Lung microvascular endothelial cell (primary cell): ENCODE measurements around the gene EPHA2. TPM values are rescaled to one million over a fixed set of nuclear protein-coding genes. Genes with fewer than 3 reads are reported as not detected.

ENCODE experiments used
- DNase-seq, 2 donors: peaks; one replicate each; pipeline versions ENCODE4 v3.0.0 to v3.0.0-alpha.2; 2010; ENCODE audit warnings: low read depth in 2 of 2
- total RNA-seq: library from RNA; depleted of rRNA; stranded (reverse); fragments of >200 nt; gene quantifications from 2 replicates; pipeline ENCODE4 v1.2.1, GENCODE V29; 2014

EPHA2 gene
- total RNA-seq, 1 donor from 2014 or later: 122 TPM

DNA sequence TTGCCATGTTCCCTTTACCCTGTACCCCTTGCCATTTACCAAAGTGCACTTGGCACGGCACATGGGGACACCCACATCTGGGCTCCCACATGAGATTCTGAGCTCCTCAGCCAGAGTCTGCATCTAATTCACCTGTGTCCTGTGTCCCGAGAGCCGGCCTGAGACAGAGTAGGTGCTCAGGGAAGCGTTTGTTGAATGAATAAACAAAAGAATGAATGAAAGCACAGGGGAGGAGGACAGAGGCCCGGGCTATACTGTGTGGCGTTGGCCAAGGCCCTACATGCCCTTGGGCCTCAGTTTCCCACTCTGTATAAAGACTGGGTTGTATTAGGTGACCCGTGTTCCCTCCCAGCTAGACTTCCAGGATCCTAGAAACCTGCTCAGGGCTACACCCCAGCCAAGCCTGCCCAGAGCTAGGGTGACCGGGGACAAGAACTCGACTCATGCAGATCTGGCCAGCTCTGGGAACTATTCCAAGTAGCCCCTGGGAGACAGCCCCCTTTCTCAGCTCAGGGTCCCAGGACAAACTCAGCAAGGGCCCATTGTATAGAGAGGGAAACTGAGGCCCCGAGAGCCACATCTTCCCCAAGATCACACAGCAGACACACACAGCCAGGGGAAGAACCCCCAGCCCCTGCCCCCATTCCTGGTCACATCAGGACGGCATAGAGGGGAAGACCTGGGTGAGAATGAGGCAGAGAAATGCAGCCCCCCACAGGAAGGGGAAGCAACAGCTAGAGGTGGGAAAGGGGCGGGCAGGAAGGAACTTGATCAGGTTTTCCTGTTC is 6.0 kb downstream of the EPHA2 start:
- DNase-seq: no peak

DNA sequence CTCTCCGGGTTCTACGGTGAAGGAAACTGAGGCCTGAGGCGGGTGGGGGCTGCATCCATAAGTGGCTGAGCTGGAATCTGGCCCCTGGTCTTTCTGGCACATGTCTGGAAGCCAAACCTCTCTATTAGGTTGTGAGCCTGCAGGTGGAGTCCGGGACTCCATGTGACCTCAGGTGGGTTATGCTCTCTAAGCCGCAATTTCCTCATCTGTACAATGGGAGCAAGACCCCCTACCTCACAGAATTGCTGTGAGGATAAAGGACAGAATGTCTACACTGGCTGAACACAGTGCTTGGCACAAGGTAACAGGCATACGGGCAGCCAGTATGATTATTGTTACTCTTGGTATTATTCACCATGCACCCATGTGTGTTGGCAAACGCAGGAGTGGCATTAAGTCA is 6.7 kb downstream of the EPHA2 start:
- no peak for DNase-seq

GRCh38 chr1:16148329-16149092 is 7.4 kb downstream of the EPHA2 start:
- DNase-seq: no peak

DNA sequence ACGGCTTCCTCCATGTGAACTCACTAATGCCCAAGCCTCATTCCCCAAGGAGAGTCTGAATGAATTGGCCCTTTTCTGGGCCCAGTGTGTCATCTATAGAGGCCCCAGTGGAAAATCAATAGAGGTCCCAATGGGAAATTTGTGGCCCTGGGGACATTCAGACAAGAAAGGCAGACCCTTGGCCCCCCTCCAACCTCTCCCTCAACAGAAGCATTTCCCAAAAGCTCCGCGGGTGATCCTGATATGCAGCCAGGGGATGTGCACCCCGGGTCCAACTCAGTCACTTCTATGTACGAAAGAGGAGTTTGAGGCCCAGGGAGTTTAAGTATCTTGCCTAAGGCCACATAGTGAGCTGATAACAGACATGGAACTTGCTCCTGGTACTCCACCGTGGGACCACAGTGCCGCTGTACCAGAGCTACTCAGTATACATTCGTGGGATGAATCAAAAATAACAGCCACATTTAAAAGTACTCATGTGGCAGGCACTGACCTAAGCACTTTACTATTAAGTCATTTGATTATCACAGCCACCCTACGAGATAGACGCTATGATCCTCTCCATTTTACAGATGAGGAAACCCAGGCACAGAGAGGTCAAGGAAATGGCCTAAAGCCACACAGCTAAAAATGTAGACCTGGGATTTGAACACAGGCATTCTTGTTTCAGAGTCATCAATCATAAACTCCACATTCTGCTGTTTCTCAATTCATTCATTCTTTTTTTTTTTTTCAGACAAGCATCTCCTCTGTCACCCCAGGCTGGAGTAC is 8.5 kb downstream of the EPHA2 start:
- DNase-seq: no peak

- peak; percentile 93 to 96 for DNase-seq
Measured at GRCh38 chr1:16146279-16147155, 9.4 kb downstream of the EPHA2 start.

DNA sequence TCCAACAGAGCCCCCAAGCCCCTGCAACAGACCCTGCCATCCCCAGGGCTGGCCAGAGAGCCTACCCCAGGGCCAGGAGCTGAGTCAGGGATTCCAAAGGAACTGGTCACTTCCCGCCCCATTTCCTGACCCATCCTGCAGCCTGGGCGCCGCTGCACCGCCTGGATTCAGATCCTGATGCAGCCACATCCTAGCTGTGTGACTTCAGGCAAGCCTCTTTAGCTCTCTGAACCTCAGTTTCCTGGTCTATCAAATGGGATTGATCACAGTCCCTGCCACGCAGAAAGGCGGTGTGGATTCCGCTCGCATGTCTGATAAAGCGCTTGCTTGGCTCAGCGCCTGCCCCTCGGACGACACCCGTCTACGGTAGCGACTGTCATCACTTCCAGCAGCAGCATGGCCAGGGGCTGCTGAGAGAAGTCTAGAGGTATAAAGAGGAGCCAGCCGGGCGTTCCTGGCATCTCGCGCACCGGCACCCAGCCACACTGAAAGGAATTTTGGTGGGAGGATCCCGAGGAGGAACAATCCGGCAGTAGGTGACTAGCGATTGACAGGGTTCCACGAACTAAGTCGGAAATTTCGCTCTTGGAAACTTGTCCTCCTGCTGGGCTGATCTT is 10.1 kb downstream of the EPHA2 start:
- peak; percentile 98 to 99 for DNase-seq

- peak; percentile 80 to 95 for DNase-seq
Measured at GRCh38 chr1:16145030-16145661, 10.7 kb downstream of the EPHA2 start.

GRCh38 chr1:16144325-16145029 is 11.4 kb downstream of the EPHA2 start:
- DNase-seq: peak in 1 of 2 donors; percentile 20

- peak in 1 of 2 donors; percentile 18 for DNase-seq
Measured at GRCh38 chr1:16143566-16144324, 12.1 kb downstream of the EPHA2 start.

GRCh38 chr1:16143005-16143565 is 12.8 kb downstream of the EPHA2 start:
- DNase-seq: no peak

- DNase-seq: no peak
Measured at GRCh38 chr1:16142383-16142995, 13.4 kb downstream of the EPHA2 start.

DNA sequence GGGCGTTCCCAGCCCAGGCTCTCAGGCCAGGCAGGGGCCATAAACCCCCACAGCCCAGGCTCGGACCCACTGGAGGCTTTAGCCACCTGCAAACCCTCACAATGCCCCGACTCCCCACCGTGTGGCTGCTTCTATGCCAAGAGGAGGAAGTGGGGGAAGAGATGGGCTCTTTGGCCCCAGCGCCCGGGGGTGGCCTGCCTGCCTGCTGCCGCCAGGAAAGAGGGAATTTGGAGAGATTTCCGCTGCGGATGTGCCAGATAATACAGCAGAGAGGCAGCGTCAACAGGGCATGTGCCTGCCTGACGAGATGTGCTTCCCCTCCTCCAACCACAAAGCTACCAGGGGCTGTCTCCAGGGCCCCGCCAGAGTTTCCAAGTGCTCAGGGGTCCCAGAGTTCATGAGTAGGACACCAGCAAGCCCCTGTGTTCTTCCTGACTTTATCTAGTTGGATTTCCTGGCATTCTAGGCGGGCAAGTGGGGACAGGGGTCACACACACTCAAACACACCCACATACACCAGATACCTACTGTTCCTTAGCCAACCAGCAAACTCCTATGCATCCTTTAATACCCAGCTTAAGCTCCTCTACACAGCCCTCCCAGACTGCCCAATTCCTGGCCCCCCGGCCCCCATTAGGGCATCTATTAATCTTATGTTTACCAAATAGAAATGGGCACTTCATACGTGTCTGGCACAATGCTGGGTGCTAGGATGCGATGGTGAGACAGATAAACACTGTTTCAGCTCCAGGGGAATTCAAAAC is 14.1 kb downstream of the EPHA2 start:
- peak; percentile 68 to 85 for DNase-seq

DNA sequence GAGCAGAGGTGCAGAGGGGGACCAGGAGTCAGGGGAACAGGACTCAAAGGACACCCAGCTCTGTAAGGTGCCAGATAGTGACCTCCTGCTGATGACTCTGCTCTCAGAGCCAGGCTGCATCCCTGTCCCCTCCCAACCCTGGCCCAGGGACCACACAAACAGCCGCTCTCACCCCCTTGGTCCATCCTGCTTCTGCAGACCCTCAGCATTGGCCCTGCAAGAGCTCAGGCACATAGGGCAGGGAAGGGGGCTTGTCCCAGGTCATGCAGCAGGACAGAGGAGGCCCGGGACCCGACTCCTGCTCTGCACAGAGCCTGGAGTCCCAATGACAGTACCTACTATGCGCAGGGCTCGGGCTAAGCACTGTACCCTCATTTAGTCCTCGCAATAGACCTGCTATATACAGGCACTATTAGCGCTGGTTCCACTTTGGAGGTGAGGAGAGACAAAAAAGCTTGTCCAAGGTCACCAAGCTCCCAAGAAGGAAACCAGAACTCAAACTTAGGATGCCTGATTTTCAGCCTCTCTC is 15.7 kb downstream of the EPHA2 start:
- DNase-seq: no peak

- peak in 1 of 2 donors; percentile 59 for DNase-seq
Measured at GRCh38 chr1:16139473-16139962, 16.4 kb downstream of the EPHA2 start.

GRCh38 chr1:16138772-16139221 is 17.1 kb downstream of the EPHA2 start:
- DNase-seq: peak; percentile 72 to 78

GRCh38 chr1:16137890-16138467 is 17.9 kb downstream of the EPHA2 start:
- DNase-seq: no peak
